Neural cell (in vitro differentiated cells): ENCODE results near the gene NDP. TPM values are rescaled to one million over a fixed set of nuclear protein-coding genes. Genes with fewer than 3 reads are reported as not detected.

Experiments
- H2AFZ ChIP-seq: fragments of 200-600, 300-800 bp; sonication (generic), shearing (Covaris generic); 2 replicates; pipeline ENCODE4 v1.6.0; 2014; ENCODE audit warnings: low read depth, mild to moderate bottlenecking, antibody characterized with exemption, low read length, moderate library complexity
- H3F3A ChIP-seq: fragments of 200-600 bp; shearing (Covaris generic); 2 replicates; pipeline ENCODE4 v1.6.1; 2016; ENCODE audit warnings: mild to moderate bottlenecking, moderate library complexity, mixed read lengths, antibody characterized with exemption, low read length; ENCODE audit not compliant: insufficient read depth, poor library complexity, severe bottlenecking
- H3K27ac ChIP-seq: fragments of 200-600, 300-800 bp; sonication (generic), shearing (Covaris generic); 2 replicates; pipeline ENCODE4 v1.5.1; 2014; ENCODE audit warnings: mild to moderate bottlenecking, low read length, moderate library complexity
- H3K27me3 ChIP-seq: fragments of 300-800, 200-600 bp; sonication (generic), shearing (Covaris generic); 2 replicates; pipeline ENCODE4 v1.6.0; 2014; ENCODE audit warnings: mild to moderate bottlenecking, low read depth, low read length, moderate library complexity; ENCODE audit not compliant: insufficient read depth
- H3K36me3 ChIP-seq: fragments of 300-800, 200-600 bp; sonication (generic), shearing (Covaris generic); 2 replicates; pipeline ENCODE4 v1.5.1; 2014; ENCODE audit warnings: mild to moderate bottlenecking, antibody characterized with exemption, low read length, moderate library complexity; ENCODE audit not compliant: insufficient read depth
- H3K4me2 ChIP-seq: fragments of 300-800, 200-600 bp; sonication (generic), shearing (Covaris generic); 2 replicates; pipeline ENCODE4 v1.6.0; 2014; ENCODE audit warnings: mild to moderate bottlenecking, low read length
- H3K4me3 ChIP-seq: fragments of 300-800, 200-600 bp; sonication (generic), shearing (Covaris generic); 2 replicates; pipeline ENCODE4 v1.5.1; 2014; ENCODE audit warnings: mild to moderate bottlenecking, low read length, moderate library complexity
- H3K79me2 ChIP-seq: fragments of 200-600 bp; shearing (Covaris generic); replicated peaks from 2 replicates; pipeline ENCODE4 v1.6.0; 2014; ENCODE audit warnings: mild to moderate bottlenecking, low read length, moderate library complexity; ENCODE audit not compliant: insufficient read depth
- H3K9ac ChIP-seq: fragments of 300-800, 200-600 bp; sonication (generic), shearing (Covaris generic); 2 replicates; pipeline ENCODE4 v1.6.1; 2016; ENCODE audit warnings: mild to moderate bottlenecking, low read length, mixed read lengths
- H3K9me2 ChIP-seq: fragments of 200-600 bp; shearing (Covaris generic); 2 replicates; pipeline ENCODE4 v1.6.1; 2016; ENCODE audit warnings: mild to moderate bottlenecking, low read length, mixed read lengths; ENCODE audit not compliant: insufficient read depth
- H3K9me3 ChIP-seq: fragments of 200-600, 300-800 bp; sonication (generic), shearing (Covaris generic); 2 replicates; pipeline ENCODE4 v1.6.1; 2016; ENCODE audit warnings: mild to moderate bottlenecking, mixed run types, low read length, moderate library complexity, mixed read lengths
- H4K20me1 ChIP-seq: fragments of 200-600 bp; shearing (Covaris generic); 2 replicates; pipeline ENCODE4 v1.6.1; 2016; ENCODE audit warnings: mild to moderate bottlenecking, mixed run types; ENCODE audit not compliant: insufficient read depth
- CTCF ChIP-seq: fragments of 450-650 bp; IDR thresholded peaks from 2 replicates; pipeline ENCODE4 v1.5.1; 2014; ENCODE audit warnings: antibody characterized with exemption, mild to moderate bottlenecking, moderate library complexity; ENCODE audit not compliant: poor library complexity, severe bottlenecking
- EP300 ChIP-seq: fragments of 450-650 bp; conservative IDR thresholded peaks from 2 replicates; pipeline ENCODE4 v1.6.1; 2014; ENCODE audit warnings: antibody characterized with exemption, mild to moderate bottlenecking, moderate library complexity; ENCODE audit not compliant: poor library complexity, severe bottlenecking
- EZH2 ChIP-seq: fragments of 200-600, 300-800 bp; shearing (Covaris generic), sonication (generic); IDR thresholded peaks from 2 replicates; pipeline ENCODE4 v1.6.1; 2014; ENCODE audit warnings: antibody characterized with exemption, low read length, borderline replicate concordance, mild to moderate bottlenecking; ENCODE audit not compliant: insufficient read depth, poor library complexity, severe bottlenecking
- MXI1 ChIP-seq: fragments of 450-650 bp; conservative IDR thresholded peaks from 2 replicates; pipeline ENCODE4 v1.6.1; 2014; ENCODE audit warnings: antibody characterized with exemption, mild to moderate bottlenecking; ENCODE audit not compliant: poor library complexity, severe bottlenecking
- POLR2AphosphoS5 ChIP-seq: IDR thresholded peaks from 2 replicates; pipeline ENCODE4 v1.6.1; 2012
- RAD21 ChIP-seq: fragments of 450-650 bp; conservative IDR thresholded peaks from 2 replicates; pipeline ENCODE4 v1.6.1; 2014; ENCODE audit warnings: antibody characterized with exemption, mild to moderate bottlenecking, moderate library complexity
- REST ChIP-seq: IDR thresholded peaks from 2 replicates; pipeline ENCODE4 v1.6.1; 2012; ENCODE audit warnings: borderline replicate concordance
- SMC3 ChIP-seq: fragments of 450-650 bp; conservative IDR thresholded peaks from 2 replicates; pipeline ENCODE4 v1.6.1; 2014; ENCODE audit warnings: antibody characterized with exemption, mild to moderate bottlenecking, moderate library complexity; ENCODE audit not compliant: poor library complexity
- TAF1 ChIP-seq: IDR thresholded peaks from 2 replicates; pipeline ENCODE4 v1.6.1; 2012; ENCODE audit warnings: low read depth
- polyA plus RNA-seq: library from polyadenylated mRNA; depleted of rRNA; stranded (reverse); fragments of >200 nt; gene quantifications from 2 replicates; pipeline ENCODE4 v1.2.3, GENCODE V29; 2014

The NDP gene
- polyA plus RNA-seq, 1 donor from 2014 or later: 34.1 TPM

GRCh38 chrX:43970528-43970927 lies 2.7 kb downstream of the NDP start:
- Histone ChIP-seq H3K4me3 (no peak overlapping the region), H3K4me2 (no peak overlapping the region), H3K9me2 (no peaks in the 10 kb centered on the region), H4K20me1 (no peaks in the 10 kb centered on the region), H3F3A (no peaks in the 10 kb centered on the region), H3K27ac (no peak overlapping the region), H3K36me3 (no peaks in the 10 kb centered on the region), H3K79me2 (no peaks in the 10 kb centered on the region), H3K9me3 (no peaks in the 10 kb centered on the region), H2AFZ (no peak overlapping the region), H3K27me3 (no peaks in the 10 kb centered on the region), H3K9ac (no peak overlapping the region)
- TF ChIP-seq SMC3: no peak
- TF ChIP-seq CTCF: no peak

GRCh38 chrX:43969504-43970501 lies 3.4 kb downstream of the NDP start:
- H3K27ac ChIP-seq: no peak overlapping the region
- H4K20me1 ChIP-seq: no peaks in the 10 kb centered on the region
- H3K36me3 ChIP-seq: no peaks in the 10 kb centered on the region
- no peaks in the 10 kb centered on the region for H3K79me2 ChIP-seq
- H3K27me3 ChIP-seq: no peaks in the 10 kb centered on the region
- H3K9me3 ChIP-seq: no peaks in the 10 kb centered on the region
- H3F3A ChIP-seq: no peaks in the 10 kb centered on the region
- no peak overlapping the region for H3K4me2 ChIP-seq
- H2AFZ ChIP-seq: no peak overlapping the region
- no peak for TF ChIP-seq EZH2
- TF ChIP-seq EP300: no peak
- TF ChIP-seq MXI1: no peak
- no peak for TF ChIP-seq POLR2AphosphoS5
- no peak for TF ChIP-seq REST
- no peak for TF ChIP-seq SMC3
- TF ChIP-seq TAF1: no peak
- TF ChIP-seq CTCF: no peak
- no peak for TF ChIP-seq RAD21
- no peak overlapping the region for H3K9ac ChIP-seq
- H3K9me2 ChIP-seq: no peaks in the 10 kb centered on the region
- no peak overlapping the region for H3K4me3 ChIP-seq
